Esophagus muscularis mucosa (tissue), 3 donors: ENCODE measurements around the gene FAM124A.

Experiments
- CTCF ChIP-seq, 3 experiments: fragments of 200-600 bp in 2 of 3; fragments of 450-650 bp in 1 of 3; sonication (generic) in 2 of 3; IDR thresholded peaks; one replicate each; pipeline ENCODE4 v1.5.1; 2017 to 2019; ENCODE audit warnings: antibody characterized with exemption in 3 of 3, mild to moderate bottlenecking in 2 of 3, moderate library complexity in 1 of 3
- POLR2A ChIP-seq: fragments of 450-650 bp; IDR thresholded peaks from one replicate; pipeline ENCODE4 v1.6.1; 2017; ENCODE audit warnings: antibody characterized with exemption, moderate library complexity, mild to moderate bottlenecking, low read depth

GRCh38 chr13:51327961-51328360 is 105.8 kb downstream of the FAM124A start:
- no peak for TF ChIP-seq CTCF (IDR thresholded peaks at IDR 0.05)
- TF ChIP-seq POLR2A, result no peak
